HG03354 (cell line): Measurements from ENCODE around the gene POLN.

Source experiments
- ATAC-seq: cut with Tn5 transposase; IDR thresholded peaks from one replicate; pipeline ENCODE4 v1.9.1; 2021; ENCODE audit warnings: mild to moderate bottlenecking; ENCODE audit not compliant: unreplicated experiment, poor library complexity, severe bottlenecking

Gene POLN

DNA sequence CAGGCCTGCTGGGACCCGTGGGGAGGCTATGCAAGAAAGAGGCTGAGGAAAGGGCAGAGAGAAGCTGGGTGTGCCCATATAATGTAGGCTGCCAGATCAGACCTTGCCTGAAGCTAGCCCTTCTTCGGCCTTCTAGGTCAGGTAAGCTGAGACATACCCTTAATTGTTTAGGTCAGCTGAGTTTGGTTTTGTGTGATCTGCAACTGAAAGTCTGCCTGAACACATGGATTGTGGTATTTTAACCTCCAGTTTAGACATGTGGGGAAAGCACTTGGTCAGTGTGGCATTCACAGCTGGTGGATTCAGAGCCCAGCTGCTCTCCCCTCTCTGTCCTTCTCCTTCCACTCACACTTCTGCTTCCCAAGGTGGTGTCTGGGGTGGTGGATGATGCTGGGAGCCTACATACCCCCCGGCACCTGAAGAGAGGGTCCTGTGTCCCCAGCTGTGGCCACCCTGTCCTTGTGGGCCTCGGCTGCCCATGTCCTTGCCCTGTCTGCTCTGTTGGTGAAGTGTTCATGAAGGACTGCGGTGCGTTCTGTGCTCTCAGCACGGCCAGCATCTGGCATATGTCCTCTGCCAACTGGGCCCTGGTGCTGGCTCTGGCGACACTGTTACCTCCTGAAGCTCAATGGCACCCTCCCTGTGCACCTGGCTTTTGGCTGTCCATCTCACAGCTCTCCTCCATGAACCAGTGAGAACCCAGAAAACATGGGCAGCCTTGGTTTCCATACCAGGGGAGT, 100.7 kb downstream of the POLN start:
- no peak for ATAC-seq

- no peak for ATAC-seq
These were observed 102.9 kb downstream of the POLN start for GRCh38 chr4:2138846-2139500.

GRCh38 chr4:2136726-2137125, 105.2 kb downstream of the POLN start:
- no peak for ATAC-seq

DNA sequence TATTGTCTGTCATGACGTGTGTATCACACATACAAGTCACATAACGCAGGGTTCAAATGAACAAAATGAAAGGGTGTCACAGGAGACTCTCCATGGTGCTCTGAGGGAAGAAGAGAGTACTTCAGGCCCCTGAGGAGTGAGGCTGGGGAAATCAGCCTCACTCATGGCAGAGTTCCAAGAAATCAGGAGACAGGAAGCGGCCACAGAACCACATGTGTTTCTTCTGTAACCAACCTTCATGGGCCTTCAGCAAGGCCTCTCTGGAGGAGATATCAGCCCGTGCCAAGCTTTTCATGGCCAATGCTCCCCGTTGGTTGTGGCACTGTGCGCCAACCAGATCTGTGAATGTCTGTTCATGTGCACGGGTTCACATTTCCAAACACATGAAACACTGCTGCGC, 106.8 kb downstream of the POLN start:
- no peak for ATAC-seq

DNA sequence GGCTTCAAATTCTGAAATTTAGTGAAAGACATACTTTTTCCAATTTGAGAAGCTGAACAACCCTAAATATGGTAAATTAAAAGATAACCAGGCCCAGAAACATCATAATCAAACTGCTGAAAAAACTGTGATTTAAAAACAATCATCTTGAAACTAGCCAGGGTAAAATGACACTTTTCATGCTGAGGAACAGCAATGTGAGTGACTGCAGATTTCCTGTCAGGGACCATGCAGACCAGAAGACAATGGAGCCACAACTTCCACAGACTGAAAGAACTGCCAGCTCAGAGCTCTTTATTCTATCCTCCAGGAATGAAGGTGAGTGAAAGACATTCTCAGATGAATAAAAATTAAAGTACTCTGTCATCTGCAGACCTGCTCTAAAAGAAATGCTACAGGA, 109.5 kb downstream of the POLN start:
- no peak for ATAC-seq

- no peak for ATAC-seq
These were observed 114.2 kb downstream of the POLN start for GRCh38 chr4:2127609-2128332.

GRCh38 chr4:2126309-2127043, 115.4 kb downstream of the POLN start:
- no peak for ATAC-seq

DNA sequence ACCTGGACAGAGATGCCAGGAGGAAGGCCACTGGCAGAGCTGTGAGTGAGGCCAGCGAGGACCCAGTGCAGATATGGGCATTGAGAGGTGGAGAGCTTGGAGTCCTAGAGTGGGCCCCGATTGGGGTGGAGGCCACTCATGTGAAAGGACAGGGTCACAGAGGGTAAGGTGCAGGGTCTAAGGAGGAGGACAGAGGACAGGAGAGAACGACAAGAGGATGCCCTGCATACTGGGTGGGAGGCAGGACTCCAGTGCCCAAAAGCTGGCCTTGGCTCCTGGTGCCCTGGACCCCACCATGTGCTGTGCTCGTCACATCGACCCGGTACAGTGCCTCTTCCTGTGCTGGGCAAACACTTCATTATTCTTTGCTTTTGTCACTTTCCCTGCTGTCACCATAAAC, 116.1 kb downstream of the POLN start:
- no peak for ATAC-seq

DNA sequence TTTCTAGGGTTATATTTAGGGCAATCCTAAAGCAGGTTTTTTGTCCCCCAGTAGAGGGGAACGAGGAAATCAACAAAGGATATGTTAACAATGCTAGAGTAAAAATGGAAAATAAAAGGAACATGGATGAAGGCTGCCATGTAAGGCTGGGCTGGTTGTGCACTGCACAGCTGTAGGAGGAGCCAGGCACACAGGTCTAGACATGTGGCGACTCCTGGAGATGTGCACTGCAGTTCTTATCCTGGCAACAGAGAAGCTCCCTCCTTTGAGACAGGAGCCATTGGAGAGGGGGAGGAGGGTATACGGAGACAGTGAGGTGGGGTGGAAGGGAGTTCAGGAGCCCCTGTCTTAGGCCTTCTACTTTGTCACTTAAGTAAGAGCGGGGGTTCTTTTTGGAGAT, 116.9 kb downstream of the POLN start:
- ATAC-seq = no peak

DNA sequence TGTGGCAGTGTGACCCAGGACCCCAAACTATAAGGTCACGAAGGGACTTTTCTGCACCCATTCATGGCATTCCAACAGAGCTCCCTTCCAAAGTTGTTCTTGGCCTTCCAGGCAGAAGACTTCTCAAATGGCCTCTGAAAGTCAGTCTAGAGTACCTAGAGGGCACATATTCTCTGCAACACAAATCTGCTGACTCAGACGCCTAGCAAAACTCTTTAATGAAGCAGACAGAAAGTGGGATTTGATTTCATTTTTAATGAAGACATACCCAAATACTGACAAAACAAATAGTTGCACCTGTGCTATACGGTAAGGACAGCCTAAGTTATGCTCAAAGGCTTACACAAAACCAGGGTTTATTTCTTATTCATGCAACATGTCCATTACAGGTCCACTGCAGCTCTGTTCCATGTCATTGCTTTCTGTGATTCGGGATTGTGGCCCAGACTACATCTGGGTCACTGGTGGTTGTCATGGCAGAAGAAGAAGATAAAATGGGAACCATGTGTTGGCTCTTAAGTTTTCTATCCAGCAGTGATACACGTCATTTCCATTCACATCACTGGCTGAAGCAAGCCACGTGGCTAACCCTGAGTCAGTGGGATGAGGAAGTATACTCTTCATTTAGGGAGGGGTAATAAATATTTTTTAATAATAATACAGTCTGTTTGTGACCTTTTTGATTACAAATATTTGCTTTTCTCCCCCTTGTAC, 125.1 kb downstream of the POLN start:
- ATAC-seq = no peak

- no peak for ATAC-seq
These were observed 136.4 kb downstream of the POLN start for GRCh38 chr4:2105559-2105958.

DNA sequence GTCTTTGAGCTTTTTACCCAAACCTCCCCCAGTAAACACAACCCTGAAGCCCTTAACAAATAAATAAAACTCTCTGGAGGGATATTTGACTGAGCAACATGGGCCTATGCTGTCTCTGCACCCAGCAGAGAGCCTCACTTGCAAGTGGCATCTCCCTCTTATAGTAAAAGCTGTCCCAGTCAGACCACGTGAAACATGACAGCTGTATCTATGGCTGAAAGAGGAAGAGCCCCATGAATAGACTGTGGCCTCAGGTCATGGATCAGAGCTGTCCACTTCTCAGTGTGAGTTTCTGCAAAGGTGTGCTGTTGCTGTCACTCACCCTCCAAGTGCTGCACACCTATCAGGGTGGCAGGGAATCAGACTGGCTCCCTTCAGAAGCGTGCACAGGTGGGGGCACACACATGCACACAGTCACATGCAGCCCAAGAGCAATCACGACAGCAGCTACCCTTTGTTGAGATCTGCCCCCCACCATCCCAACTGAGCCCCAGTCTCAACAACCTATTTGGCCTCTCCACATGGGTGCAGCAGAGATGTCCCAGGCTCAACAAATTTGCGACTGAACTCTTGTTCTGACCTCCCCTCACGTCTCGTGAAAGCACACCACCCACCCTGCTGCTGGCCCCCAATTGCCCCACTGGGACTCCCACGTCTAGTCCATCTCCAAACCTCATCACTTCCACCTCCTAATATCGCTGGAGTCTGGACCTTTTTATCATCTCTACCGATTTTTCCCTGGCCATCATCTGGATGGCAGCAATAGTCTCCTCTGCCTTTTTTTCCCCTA, 137.2 kb downstream of the POLN start:
- ATAC-seq = no peak

DNA sequence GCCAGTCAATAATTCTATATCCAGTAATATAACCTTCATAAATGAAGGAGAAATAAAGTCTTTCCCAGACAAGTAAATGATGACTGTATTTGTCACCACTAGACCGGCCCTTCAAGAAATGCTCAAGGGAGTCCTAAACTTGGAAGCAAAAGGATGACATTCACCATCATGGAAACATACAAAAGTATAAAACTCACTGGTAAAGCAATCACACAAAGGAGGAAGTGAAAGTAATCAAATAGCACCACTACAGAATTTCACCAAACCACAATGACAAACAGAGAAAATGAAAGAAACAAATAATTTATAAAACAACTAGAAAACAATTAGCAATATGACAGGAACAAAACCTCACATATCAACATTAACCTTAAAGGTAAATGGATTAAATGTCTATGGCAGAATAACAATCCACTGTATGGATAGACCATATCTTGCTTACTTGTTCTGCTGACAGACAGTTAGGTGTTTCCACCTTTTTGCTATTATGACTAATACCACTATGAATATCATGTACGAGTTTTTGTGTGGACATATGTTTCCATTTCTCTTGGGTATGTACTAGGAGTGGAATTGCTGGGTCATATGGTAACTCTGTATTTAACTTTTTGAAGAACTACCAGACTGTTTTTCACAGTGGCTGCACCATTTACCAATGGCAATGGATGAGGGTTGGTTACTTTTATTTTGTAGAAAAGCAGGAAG, 137.9 kb downstream of the POLN start:
- no peak for ATAC-seq

GRCh38 chr4:2103127-2103842, 138.6 kb downstream of the POLN start:
- ATAC-seq = no peak

- no peak for ATAC-seq
These were observed 139.7 kb downstream of the POLN start for GRCh38 chr4:2102045-2102883.

DNA sequence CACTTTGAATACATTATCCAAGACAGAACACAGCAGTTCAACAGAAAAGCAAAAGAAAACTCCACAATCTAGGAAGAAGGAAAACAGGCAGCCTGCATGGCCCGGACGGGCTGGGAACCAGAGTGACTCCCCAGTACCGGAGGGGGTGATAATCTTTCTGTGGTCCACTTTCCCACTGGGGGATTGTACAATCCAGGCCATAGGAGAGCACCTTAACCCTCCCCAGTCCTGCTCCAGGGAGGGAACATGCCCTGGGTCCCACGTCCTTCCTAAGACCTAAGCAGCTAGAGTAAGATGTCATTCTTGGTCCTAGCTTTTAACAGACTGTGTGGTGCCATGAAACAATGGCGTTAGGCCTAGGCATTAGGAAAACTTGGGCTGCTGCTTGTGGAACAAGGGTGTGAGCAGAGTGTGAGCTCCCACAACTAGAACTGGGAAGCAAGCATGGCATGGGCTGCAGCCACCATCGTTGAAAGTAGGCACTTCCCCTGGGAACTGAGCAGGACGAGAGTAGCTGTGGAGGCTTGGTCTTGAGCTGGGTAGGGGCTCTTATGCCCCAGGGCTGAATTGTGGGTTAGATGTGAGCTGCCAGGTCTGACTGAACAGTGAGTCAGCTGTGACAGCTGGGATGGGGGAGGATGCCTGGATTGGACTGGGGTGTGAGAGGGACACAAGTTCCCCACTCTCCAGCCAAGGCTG, 140.4 kb downstream of the POLN start:
- no peak for ATAC-seq
